CD4-positive, alpha-beta T cell treated with Interleukin-6 at 100 ng/mL for 8 hours (primary cell): Measurements from ENCODE around the gene HIVEP3.

ENCODE experiments used
- DNase-seq: peaks from one replicate; pipeline ENCODE4 v3.0.0-alpha.2; 2020; ENCODE audit warnings: mixed read lengths, low spot score

The HIVEP3 gene

DNA sequence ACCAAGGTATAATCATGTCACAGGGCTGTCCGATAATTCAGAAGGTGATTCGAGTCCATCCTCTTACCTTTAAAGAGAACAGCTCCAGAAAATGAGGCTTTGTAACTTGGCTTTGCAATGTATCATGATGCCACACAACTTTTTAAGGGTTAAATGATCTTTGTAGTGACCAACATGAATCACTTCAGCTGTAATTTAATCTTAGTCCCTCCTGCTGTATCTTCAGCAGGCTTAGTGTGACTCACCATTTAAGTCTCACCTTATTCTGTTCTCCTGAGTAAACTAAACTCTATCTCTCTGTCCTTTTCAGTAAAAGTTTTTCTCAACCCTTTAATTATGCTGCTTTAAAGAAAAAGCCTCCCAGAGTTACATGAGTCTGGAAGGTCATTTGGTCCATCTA is 1.9 kb upstream of the HIVEP3 start:
- DNase-seq = no peak

DNA sequence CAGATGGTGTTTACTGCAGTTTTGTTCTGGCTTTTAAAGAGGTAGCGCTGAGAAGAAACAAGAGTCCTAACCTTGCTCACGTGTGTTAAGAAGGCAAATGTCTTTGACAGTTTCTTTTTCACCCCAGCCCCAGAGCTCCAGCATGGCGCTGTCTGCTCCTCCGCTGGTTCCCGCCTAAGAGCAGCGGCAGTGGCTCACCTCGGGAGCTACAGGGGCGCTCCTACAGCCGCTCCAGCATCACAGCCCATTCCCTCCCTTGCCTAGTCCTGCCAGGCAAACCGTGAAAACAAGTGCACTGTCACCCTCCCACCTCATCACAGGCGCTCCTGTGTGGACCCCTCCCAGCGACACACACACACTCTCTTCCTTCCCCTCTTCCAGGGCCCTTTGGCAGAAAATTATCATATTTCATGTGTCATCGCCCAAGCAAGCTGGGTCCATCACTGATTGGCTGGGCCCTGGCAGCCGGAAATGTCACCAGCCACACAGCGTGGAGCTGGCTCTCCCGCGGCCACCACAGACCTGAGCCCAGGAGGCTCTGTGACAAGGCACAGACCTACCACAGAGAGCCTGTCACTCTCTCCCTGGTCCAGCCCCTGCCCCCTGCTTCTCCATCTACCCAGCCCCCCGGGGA is 1.2 kb upstream of the HIVEP3 start:
- DNase-seq = peak; percentile 87

DNA sequence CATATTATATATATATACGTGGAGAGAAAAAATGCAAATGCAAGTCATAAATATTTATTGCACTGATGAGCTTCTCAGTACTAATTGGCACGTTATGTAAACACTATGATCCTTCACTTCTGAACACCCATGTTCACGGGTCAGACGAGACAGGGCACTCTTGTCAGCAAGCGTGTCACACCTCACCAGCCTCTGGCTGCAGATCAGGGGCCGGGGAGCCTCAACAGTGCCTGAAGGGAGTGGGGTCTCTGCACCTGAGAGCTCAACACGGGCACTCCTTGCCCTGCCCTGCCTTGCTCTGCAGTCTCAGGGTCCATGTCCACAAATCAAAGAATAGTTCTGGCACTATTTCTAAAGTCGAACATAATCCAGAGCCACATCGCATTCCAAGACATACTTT is 409 bp upstream of the HIVEP3 start:
- no peak for DNase-seq

DNA sequence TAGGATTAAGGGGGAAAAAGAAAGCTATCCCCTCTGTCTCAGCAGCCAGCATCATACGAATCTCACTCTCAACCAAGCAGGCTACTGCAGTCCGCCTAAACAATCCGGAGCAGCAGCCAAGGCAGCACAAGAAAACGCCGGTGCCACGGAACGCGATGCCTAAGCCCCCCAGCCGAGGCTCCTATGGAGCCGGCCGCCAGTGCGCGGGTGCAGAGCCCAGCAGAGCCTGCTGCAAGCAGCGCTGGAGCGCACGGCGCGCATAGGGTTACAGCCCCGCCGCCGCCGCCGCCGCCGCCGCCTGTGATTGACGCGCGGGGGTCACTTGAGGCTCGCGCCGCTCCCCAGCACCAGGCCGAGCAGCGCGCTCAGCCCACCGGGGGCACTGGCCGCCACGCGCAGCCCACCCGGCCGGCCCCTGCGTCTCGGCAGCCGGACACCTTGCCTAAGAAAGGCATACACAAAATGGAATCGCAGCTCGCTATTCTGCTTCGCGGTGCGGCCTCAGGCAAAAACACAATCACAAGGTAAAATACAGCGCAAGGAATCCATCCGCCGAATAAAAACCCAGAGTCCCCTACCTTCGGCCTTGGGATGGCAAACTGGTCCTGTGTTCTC is 780 bp downstream of the HIVEP3 start:
- peak; percentile 32 for DNase-seq

DNA sequence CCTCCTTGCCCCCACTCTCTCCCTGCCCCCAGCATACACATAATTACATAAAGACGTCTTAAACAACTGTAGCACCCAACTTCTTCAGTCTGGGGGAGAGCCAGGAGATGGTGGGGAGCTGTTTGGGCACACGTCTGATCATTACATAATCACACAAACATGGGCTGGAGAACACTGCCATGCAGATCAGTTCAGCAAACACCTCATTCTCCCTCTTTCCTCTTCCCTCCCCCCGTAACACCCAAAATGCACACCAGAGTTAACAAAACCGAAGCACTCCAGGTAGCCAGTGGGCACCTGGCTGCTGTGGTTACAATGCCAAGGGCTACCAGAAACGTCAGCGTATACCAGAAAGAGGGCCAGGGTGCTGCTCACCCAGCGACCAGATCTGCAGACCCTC is 1.6 kb downstream of the HIVEP3 start:
- no peak for DNase-seq

DNA sequence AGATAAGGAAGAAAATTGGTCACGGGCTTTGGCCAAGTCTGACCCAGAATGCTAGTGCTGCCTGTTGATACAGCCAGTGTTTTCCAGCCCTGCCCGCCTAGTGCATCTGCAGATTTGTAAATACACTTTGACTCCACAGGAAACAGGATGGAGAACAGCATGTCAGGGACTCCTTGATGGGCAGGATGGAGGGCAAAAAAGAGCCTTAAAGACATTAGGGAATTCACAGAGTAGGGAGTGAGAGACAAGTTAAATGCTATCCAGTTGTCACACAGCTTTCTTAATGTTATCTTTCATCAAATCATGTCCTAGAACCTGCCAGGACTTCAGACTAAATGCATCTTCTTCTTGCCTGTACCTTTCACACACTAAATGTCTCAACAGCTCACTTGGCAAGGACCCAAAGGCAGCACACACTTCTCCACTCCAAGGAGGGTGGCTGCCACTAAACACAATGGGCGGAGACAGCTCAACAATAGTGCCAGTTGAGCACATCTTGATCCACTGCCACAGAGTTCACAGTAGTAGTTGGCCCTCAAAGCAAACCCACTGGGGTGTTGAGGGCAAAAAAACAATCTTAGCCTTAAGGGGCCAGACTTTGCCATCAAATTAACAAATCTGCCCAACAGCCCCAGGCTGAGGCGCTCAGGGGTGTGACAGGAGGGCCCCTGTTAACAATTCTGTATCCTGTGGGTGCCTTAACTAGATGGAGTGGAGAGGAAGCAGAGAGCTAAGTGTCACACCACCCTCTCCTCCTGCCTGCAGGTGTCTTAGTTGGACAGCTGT is 2.7 kb downstream of the HIVEP3 start:
- DNase-seq = peak; percentile 75

DNA sequence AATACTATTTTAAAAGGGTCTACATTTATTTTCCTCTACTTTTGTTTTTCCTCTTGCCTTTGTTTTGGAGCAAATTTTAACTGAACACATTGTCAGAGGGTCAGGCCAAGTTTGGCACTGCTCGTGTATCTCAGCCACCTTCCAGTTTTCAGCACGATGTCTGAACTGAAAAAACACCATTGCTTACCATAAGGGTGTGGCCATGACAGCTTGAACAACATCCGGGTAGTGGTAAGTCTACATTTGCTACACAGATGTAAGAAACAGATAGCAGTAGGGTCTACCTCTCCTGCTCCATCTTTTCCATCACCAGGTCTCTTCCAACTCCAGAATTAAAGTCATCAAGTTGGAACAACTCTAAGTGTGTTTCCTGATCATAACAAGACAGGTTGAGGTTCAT is 4.2 kb downstream of the HIVEP3 start:
- peak; percentile 68 for DNase-seq

DNA sequence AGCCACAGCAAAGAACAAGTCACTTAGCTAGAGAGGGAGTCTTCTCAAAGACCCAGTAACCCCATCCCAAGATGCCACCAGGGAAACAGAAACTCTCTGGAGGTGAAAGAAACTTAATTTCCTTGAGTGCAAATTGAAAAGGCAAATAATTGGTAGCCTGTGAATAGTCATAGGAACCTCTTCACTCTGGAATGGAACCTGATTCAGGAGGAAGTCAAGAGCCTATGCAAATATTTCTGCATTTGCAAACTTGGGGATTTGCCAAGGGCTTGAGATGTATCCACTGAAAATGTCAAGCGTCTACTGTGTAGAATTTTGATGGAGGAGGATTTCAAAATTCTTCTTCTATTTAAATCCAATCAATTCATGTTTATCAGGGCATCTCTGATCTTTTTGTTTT is 5.7 kb downstream of the HIVEP3 start:
- no peak for DNase-seq

DNA sequence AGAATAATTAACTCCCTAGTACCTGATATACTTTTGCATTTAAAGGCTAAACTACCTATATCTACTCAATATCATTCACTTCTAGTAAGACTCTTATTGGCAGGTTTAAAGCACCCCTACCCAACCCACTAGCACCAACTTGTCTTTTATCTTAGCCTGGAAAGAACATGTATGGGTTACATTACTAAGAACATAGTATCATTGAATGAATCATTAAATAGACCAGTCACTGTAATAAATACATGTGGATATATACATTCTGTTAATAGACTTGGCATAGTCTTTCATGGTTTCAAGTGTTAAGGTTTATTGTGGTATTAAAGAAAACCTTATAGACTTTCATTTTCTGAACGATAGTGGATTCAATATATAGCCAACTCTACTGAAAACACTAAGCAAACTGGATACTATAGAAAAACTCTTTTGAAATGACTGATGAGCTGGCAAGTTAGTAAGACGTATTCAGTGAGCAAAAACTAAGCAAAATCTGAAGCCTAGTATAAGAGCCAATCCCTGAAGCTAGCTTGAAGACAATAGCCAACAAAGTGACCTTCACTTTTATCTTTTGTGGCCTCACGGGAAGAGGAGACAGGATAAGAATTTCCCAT is 10.3 kb downstream of the HIVEP3 start:
- no peak for DNase-seq

DNA sequence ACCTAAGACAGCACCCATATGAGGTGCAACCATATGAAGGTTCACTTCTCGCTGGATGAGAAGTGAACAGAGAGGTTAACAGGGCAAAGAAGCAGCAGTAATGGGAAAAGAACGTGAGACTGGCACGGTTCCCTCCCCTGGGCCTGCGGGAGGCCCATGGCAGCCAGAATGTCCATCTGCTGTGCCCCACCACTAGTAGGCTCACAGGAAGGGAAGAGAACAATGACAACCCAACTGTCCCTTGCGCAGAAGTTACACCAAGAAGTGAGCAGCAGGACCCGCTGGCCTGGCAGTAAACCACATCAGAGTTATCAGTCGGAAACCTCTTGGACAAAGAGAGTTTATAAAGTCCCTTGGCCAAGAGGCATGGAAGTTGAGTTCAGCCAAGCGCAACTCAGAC is 11.3 kb downstream of the HIVEP3 start:
- DNase-seq = no peak

DNA sequence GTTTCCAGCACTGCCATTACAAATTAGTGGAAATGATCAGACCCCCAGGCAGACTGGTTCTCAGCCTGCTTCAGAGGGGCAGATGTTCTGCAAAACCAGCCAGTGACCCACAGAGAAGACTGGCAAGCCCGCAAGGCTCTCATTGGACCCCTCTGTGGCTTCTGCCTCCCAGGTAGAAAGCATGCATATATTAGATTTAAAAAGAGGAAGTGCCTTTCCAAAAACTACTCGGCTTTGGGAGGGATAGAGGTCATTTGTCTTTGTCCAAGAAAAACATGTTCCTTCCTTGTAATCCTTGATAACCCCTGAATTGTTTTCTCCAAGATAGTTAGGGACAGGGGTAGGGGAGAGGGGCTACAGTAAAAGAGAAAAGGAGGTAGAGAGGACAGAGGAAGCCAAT is 11.8 kb downstream of the HIVEP3 start:
- DNase-seq = no peak

DNA sequence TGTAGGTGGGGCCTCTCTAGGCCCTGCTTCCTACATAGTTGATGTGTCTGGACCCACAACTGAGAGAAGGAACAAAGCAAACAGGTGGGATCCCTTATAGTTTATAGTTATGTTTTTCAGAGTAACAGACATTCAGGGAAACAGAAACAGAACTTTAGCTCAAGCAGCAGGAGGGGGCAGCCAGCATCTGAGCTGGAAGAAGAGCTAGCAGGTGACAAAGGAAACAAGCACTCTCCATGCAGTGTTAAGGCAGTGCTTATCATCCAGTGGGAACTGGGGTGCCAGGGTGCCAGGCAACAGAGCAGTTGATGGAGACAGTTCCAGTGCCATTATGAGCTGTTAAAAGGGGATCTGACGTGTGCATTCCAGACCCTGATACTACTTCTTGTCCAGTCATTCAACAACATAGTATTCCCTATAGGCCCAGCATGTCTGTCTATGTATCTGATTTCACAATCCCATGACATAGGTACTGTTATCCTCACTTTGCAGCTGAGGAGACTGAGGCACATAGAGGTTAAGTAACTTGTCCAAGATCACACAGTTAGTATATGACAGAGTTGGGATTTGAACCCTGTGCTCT is 13.5 kb downstream of the HIVEP3 start:
- DNase-seq = no peak

DNA sequence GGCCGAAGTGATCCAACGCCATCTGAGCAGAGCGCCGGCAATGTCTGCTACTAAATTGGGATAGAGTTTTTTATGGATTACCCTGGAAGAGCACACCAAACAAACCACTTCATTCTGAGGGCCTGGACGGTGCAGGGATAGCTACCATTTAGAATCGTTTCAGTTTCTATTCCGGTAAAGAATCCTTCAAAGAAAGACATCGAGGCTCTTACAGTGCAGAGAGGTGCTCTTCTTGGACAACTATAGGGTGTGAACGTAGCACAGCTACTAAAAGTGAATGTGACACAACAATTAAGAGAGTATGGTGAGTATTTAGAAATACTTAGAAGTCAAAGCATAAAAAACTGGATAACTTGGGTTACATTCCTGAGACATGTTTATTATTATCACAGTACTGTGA is 16.1 kb downstream of the HIVEP3 start:
- DNase-seq = no peak

DNA sequence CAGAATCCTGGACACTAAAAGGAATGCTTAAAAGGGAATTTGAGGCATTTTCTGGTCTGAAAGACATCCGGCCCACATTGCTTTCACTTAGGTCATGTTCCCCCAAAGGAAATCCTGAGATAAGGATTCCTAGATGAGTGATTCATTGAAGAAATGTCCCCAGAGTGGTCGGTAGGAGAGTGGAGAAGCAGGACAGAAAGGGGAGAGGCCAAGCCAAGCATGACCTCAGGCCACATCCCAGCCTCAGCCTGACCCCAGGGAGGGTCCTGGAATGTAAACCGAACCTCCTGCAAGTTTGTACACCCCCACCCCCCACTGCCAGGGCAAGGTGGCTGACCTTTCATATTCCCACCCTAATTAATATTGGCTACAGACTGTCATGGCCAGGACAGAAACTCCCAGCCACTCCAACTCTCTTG is 16.6 kb downstream of the HIVEP3 start:
- DNase-seq = no peak

DNA sequence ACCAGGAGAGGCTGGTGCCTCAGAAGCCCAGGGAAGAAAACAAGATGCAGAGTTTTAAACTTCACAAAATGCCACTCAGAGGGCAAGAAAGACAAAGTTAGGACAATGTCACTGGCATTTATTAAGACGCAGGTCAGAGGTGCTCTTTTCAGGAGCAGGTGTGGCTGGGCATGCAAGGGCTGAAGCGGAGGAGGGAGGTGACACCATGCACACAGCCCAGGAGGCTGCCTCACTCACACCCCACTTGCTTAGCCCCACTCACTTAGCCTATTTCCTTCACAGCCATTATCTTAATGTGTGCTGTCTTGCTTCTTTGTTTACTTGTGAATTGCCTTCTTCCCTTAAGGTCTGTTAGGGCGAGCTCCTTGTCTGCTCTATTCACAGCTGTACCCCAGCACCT is 17.2 kb downstream of the HIVEP3 start:
- no peak for DNase-seq

DNA sequence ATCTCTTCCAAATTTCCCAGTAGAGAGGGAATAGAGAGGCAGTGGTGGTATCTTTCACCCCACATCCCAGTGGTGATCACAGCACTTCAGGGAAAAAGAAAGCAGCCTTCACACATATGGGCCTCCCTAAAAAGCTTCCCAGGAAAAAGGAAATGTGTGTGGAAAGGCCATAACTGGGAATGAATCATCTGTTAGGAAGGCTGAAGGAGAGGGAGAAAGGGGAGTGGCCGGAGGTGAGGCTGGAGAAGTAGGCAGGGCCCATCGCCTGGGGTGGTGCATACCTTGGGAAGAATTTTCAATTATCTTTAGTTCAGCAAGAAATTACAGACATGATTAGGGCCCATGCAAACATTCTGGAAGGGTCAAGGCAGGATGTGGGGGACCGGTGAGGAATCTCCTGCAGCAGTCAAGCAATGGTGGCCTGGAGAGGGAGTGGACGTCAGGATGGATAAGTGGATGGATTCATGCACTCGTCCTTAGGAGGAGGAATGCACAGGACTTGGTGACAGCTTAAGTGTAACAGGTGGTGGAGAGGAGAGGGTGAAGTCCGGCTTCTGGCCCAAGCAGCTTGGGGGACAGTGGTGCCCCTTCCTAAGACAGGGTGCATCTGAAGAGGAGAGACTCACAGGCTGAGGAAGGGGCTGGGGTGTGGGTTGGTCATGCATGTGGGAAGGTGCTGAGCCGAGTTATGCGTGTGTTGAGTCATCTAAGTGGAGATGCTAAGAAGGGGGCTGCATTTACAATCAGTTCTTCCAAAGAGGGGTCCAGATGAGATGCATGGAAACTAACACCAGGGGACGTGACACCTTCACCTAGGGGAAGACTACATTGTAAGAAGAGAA is 17.9 kb downstream of the HIVEP3 start:
- no peak for DNase-seq

DNA sequence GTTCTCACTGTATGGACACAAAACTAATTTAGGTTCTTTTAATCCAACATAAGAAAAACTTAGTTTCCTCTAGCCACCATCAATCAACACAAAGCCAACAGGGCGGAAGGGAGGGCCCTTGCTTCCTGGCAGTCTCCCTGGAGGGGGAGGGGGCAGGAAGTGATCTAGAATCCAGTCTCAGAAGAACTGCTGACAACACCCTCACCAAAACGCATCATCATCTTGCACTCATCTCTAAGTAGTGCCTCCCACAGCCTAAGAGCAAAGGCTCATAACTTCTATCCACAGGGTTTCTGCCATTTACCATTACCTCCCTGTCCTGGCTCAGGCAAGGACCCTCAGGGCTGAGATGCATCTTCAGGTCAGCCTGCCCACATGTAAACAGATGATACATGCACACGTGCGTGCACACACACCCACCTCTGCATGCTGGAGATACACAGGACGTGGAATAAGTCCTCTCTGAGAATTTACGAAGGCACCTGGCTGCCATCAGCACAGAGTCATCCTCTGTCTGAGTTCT is 20.5 kb downstream of the HIVEP3 start:
- DNase-seq = peak; percentile 93

DNA sequence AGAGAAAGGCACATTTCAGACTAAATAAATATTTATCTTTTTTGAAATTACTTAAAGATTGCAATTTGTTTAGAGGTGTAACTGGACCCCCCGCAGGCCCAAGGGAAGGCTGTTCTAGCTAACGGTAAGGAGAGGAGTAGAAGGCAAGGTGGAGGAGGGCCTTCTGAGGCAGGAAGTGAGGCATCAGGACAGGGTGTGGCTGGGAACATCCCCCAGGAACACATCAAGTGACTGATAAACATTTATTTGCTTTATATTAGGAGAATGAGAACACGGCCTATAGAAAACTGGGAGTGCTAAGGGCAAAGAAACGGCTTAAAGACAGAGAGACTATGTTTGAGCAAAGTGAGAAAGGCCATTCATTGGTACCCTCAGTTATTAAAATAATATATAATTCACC is 23.2 kb downstream of the HIVEP3 start:
- DNase-seq = no peak

DNA sequence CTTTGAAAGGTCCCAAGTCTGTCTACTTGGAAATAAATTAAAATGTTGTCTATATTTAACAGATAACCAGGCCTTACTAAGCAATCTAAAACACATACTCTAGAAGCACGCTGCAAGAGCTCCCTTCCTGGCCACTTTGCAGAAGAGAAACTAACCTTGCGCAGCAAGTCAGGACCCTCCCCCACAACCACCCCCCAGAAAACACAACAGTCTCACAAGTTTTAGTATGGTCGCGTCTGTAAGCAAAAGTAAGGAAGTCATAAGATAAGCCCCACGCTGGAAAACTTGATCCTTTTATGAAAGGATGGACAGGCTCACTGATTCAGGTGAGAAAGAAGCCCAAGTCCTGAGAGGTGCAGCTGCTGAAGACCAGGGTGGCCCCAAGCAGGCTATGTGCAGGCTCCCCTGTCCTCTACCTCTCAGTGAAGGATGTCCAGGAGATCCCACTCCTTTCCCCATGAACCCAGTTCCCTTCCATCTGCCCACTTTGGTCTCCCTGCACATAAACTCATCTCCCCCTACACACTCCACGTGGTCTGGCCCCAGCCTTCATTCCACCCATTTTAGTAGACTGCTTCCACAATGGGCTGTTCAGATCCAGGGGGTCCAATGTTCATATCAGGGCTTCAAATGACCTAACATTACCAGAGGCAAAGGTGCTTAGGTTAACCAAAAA is 23.8 kb downstream of the HIVEP3 start:
- no peak for DNase-seq

DNA sequence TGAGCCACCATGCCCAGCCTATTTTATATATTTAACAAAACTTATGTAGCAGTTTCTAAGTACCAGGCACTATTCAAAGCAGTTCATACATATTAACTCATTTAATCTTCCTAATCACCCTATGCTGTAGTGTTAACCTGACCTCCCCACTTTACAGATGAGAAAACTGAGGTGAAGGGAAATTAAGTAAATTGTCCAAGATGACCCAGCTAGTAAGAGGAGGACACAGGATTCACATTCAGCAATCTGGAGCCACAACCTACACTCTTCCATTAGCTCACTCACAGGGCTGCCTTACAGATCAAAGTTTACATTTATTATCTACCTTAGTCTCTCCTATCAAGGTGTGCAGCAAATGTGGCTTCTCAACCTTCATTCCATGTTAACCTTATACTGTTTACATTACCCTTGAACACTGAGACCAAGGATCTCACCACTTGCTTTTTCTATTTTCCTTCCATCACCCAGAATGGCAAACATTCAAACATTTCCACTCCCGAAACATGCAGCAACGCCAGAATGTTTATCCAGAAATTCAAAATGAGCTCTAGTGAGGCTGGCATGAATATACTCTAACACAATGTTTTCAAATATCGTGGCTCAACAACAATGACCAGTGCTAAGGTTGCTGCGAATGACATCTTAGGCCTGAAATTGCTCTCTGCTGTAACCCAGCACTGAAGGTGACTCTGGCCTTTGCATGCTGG is 24.5 kb downstream of the HIVEP3 start:
- DNase-seq = no peak
